HFF-Myc (cell line): ENCODE results near the gene ESYT2.
"Not testable (repeated sequence)": the region's sequence is repeated elsewhere in the genome, so short reads cannot be mapped to it uniquely, and the experiment has no call there.

Experiments
- DNase-seq: peaks from one replicate; pipeline ENCODE4 v3.0.0-alpha.2; 2011; ENCODE audit warnings: low read depth; ENCODE audit errors: extremely low read depth
- H3K4me3 ChIP-seq: replicated peaks from 2 replicates; pipeline ENCODE4 v1.5.1; 2011; ENCODE audit warnings: low read depth, mild to moderate bottlenecking, control low read depth, low read length
- CTCF ChIP-seq: IDR thresholded peaks from 2 replicates; pipeline ENCODE4 v1.5.1; 2012; ENCODE audit warnings: mild to moderate bottlenecking, low read depth, low read length, control low read depth; ENCODE audit errors: missing control alignments

ESYT2 gene

GRCh38 chr7:158842486-158842885, 13.2 kb upstream of the ESYT2 start:
- no peak for DNase-seq
- no peak for TF ChIP-seq CTCF
- no peak overlapping the region for H3K4me3 ChIP-seq

GRCh38 chr7:158840604-158841003, 11.3 kb upstream of the ESYT2 start:
- DNase-seq, result no peak
- no peak for TF ChIP-seq CTCF
- no peak overlapping the region for H3K4me3 ChIP-seq

- DNase-seq, H3K4me3 ChIP-seq: not testable (repeated sequence)
These were observed 9.9 kb upstream of the ESYT2 start for GRCh38 chr7:158839177-158839576.

- no peak overlapping the region for H3K4me3 ChIP-seq
- TF ChIP-seq CTCF, result no peak
- no peak for DNase-seq
These were observed 8.7 kb upstream of the ESYT2 start for GRCh38 chr7:158837790-158838637.

- DNase-seq, result no peak
- H3K4me3 ChIP-seq, result no peak overlapping the region
- no peak for TF ChIP-seq CTCF
These were observed 7.4 kb upstream of the ESYT2 start for GRCh38 chr7:158836692-158837091.

GRCh38 chr7:158834878-158835784, 5.8 kb upstream of the ESYT2 start:
- no peak for DNase-seq
- no peak overlapping the region for H3K4me3 ChIP-seq
- TF ChIP-seq CTCF, result no peak

- H3K4me3 ChIP-seq, result no peak overlapping the region
- no peak for DNase-seq
- no peak for TF ChIP-seq CTCF
These were observed 3.7 kb upstream of the ESYT2 start for GRCh38 chr7:158832994-158833393.
